ENCODE results near the gene C12orf76.

Gene C12orf76

DNA sequence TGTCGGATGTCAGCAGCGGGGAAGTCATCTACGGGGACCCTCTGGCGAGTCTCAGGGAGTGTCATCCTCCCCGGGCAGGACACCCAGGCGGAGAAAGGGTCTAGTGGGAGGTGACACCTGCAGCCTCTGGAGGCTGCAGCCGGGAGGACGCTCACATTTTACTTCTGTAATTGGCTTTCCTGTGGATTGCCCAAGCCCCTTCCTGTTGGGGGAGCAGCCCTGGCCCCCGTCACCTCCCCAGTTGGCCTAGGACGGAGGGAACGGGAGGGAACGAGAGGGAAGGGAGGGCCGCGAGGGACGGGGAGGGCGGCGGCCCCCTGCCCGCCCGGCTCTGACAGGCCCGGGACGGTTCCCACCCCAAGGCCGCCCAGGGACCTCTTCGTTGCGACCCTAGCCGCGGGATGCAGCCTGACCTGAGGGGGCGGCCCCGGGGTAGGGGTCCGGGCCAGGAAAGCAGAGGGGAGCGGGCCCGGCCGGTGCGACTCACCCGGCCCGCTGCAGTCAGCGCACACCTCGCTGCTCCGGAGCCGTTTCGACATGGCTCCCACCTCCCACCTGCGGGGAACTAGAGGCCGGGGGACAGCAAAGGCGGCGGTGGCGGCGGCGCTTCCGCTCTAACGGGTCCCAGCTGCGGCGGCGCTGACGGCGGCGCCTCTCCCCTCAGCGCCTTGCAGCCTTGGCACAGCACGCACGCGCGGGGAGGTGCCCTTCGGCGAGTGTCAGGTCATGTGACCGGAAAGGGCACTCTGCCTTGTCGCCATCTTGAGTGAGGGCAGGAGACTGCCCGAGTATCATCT is 52.4 kb downstream of the C12orf76 start, which contains the start of gene GIT2:
Gene GIT2, minus strand, starts transcription at position 683 of the 797 bp plus-strand sequence. Its CDS starts 144 bp downstream, at position 539.
- peak; percentile 83 to 86 for DNase-seq (ENCODE audit: low read depth in 2 of 2, low spot score in 1 of 2)

DNA sequence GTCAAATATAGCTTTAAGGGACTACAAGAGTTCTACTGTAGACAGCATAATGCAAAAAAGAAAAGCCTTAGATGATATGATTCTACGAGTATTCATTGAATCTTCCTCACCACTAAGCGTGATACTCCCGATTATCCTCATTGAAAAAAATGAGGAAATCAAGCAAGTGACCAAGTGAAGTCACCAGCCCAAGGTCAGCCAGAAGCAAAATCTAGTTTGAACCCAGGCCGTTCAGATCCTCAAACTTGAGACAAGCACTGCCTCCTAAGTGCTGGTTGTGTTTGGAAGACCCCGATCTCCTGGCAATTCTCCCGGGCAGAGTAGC is 53.0 kb downstream of the C12orf76 start:
- no peak for DNase-seq (ENCODE audit: low read depth in 2 of 2, low spot score in 1 of 2)

DNA sequence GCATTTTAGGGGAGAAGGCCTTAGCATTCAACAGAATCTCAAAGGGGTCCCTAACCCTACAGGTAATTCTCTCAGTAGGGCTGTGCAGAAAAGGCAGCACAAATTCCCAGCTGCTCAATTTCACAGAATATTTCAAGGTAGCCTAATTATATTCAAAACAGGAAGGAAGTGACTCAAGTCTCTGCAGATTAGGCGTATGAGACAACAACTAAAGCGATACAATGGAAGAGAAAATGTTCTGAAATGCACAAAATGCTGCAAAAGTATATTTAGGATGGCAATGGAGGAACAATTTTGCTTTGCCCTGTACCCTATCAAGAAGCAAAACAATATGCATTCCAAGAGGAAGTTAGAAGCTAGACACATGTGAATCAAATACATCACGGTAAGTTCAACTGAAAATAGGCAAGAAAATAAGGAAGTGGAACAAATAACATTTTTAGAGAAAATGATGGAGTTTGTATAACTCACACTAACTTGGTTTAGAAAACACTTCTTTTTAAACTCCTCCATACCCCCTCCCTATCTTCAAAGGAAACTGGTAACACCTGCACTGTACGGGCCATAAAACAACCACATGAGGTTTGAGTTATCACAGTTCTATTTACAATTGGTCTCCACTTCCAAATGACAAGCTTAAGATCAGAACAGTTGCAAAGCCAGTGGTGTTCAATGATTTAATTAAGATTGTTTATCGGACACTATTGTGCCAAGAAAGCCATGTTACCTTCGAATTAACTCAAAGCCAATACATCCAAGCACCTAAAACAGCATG is 53.7 kb downstream of the C12orf76 start:
- no peak for DNase-seq (ENCODE audit: low read depth in 2 of 2, low spot score in 1 of 2)

DNA sequence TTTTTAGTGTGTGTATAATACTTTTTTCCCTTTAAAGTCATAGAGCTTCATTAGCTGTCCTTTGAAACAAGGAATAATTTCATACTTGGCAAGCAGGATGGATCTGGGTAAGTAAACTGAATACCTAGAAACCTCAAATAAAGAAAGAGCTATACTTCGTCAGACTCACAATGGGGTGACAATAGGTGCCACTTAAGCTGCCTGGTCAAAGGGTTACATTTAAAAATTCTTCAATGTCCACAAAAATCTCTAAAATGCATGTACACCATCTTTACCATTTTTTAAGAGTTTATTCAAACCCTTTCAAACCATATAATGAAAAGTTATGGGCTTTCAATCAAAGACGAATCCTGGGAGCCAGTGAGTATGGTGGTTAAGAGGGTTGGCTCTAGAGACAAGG is 55.2 kb downstream of the C12orf76 start:
- no peak for DNase-seq (ENCODE audit: low read depth in 2 of 2, low spot score in 1 of 2)

DNA sequence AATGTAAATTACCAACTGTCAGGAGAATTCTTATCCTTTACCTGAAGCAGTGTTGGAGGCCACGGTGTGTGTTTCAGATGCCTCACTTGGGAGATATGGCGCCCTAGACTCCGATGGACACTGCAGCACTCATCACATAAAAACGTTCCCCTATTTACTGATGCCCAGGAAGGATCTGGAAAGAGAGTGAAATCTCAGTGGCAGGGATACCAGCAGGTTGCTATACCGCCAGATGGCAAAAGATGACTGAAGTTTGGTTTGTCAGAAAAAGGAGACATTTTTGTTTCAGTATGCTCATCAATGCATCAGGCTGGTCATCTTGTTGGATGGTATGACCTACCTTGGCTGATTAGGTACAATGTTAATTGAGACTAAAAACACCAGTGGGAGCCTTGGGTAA is 56.7 kb downstream of the C12orf76 start:
- DNase-seq (ENCODE audit: low read depth in 2 of 2, low spot score in 1 of 2): no peak

Data from stimulated activated CD8-positive, alpha-beta memory T cell treated with anti-CD3 and anti-CD28 coated beads, Interleukin-4, amount 100 ng/mL, for 4 hours (primary cell).